T-cell (primary cell): Measurements from ENCODE around the gene JPH2. TPM values are rescaled to one million over a fixed set of nuclear protein-coding genes. Genes with fewer than 3 reads are reported as not detected.

Source experiments
- ATAC-seq, 4 experiments: fragments of 200-7000 bp in 3 of 4; fragments of 150-1000 bp in 1 of 4; cut with Tn5 transposase; replicated peaks in 1 of 4; 1 replicate in 3 of 4; 2 replicates in 1 of 4; pipeline ENCODE4 v1.10.0; 2021; ENCODE audit warnings: moderate library complexity in 3 of 4, mild to moderate bottlenecking in 2 of 4, moderate number of reproducible peaks in 1 of 4
- CTCF ChIA-PET, 2 donors: fragments of 300-600 bp; sonication (Branson Sonifier 250); formaldehyde crosslinking; loops; one replicate each; lab custom pipeline; 2022; ENCODE audit warnings: antibody characterized with exemption in 2 of 2; lab: Charles Lee
- POLR2A ChIA-PET, 2 donors: fragments of 300-600 bp; sonication (Branson Sonifier 250); formaldehyde crosslinking; loops; one replicate each; lab custom pipeline; 2022; ENCODE audit warnings: antibody characterized with exemption in 2 of 2; lab: Charles Lee
- DNase-seq, 35 experiments: peaks; one replicate each; pipeline versions ENCODE4 v3.0.0 to v3.0.0-alpha.2; 2013 to 2023
- H3K27ac ChIP-seq: one replicate; pipeline ENCODE4 v1.5.1; 2013; ENCODE audit warnings: low read length
- H3K27me3 ChIP-seq, 2 experiments: replicated peaks in 1 of 2; 1 replicate in 1 of 2; 2 replicates in 1 of 2; pipeline versions ENCODE4 v1.6.1 to v1.7.0; 2013; ENCODE audit warnings: low read length in 1 of 2, mixed read lengths in 1 of 2; ENCODE audit not compliant: control insufficient read depth in 2 of 2, insufficient read depth in 2 of 2; ENCODE audit errors: extremely low read depth in 1 of 2
- H3K36me3 ChIP-seq, 2 donors: 1 replicate in 1 of 2; 2 replicates in 1 of 2; pipeline versions ENCODE4 v1.6.1 to v1.7.0; 2013; ENCODE audit warnings: low read length in 1 of 2; ENCODE audit not compliant: control insufficient read depth in 2 of 2, insufficient read depth in 1 of 2; ENCODE audit errors: extremely low read depth in 1 of 2
- H3K4me1 ChIP-seq, 2 experiments: 1 replicate in 1 of 2; 2 replicates in 1 of 2; pipeline versions ENCODE4 v1.6.1 to v1.7.0; 2013; ENCODE audit warnings: low read length in 2 of 2, mixed read lengths in 1 of 2; ENCODE audit not compliant: insufficient read depth in 2 of 2, control insufficient read depth in 1 of 2; ENCODE audit errors: extremely low read depth in 1 of 2
- H3K4me3 ChIP-seq, 2 donors: 1 replicate in 1 of 2; 2 replicates in 1 of 2; pipeline versions ENCODE4 v1.5.1 to v1.7.0; 2013; ENCODE audit warnings: mild to moderate bottlenecking in 2 of 2, low read length in 1 of 2, moderate library complexity in 1 of 2; ENCODE audit not compliant: control insufficient read depth in 1 of 2; ENCODE audit errors: extremely low read depth in 1 of 2
- H3K9me3 ChIP-seq: 2 replicates; pipeline ENCODE4 v1.7.0; 2013
- H3K27ac Mint-ChIP-seq, 2 donors: one replicate each; pipeline ENCODE4 v1.8.0; 2020 to 2021; ENCODE audit warnings: mild to moderate bottlenecking in 2 of 2, mixed read lengths in 2 of 2
- H3K27me3 Mint-ChIP-seq, 2 donors: one replicate each; pipeline ENCODE4 v1.8.0; 2021 to 2022; ENCODE audit warnings: mixed read lengths in 2 of 2
- H3K36me3 Mint-ChIP-seq: one replicate; pipeline ENCODE4 v1.8.0; 2021; ENCODE audit warnings: mixed read lengths
- H3K4me1 Mint-ChIP-seq, 3 donors: one replicate each; pipeline ENCODE4 v1.8.0; 2020 to 2022; ENCODE audit warnings: mixed read lengths in 3 of 3, mild to moderate bottlenecking in 1 of 3
- H3K4me3 Mint-ChIP-seq, 3 donors: one replicate each; pipeline ENCODE4 v1.8.0; 2020 to 2022; ENCODE audit warnings: mild to moderate bottlenecking in 3 of 3, mixed read lengths in 3 of 3, moderate library complexity in 3 of 3
- H3K9me3 Mint-ChIP-seq, 3 donors: one replicate each; pipeline ENCODE4 v1.8.0; 2020 to 2022; ENCODE audit warnings: mixed read lengths in 3 of 3
- WGBS: methylation state at CpG from one replicate; pipeline ENCODE4 v1.1.5; 2013; ENCODE audit warnings: missing lambda C conversion rate; ENCODE audit not compliant: insufficient coverage; 5-methylcytosine and 5-hydroxymethylcytosine counted together
- total RNA-seq, 35 experiments: library from RNA in 6 of 35; stranded (reverse) in 6 of 35; fragments of 120-200 nt in 1 of 35; gene quantifications; one replicate each; pipeline versions ENCODE4 v1.2.1 to v1.2.4 and lab custom pipeline; 2013 to 2026

JPH2 gene
- total RNA-seq, 5 donors from 2014 or later (not counting 1 experiment from before 2014, with no cell fraction given) = 0.06 to 0.15 (median 0.09) TPM; not detected in 2

GRCh38 chr20:44187772-44188709 is 1.1 kb upstream of the JPH2 start:
- Mint-ChIP-seq H3K27ac (no peak overlapping the region), H3K9me3 (no peaks in the 10 kb centered on the region), H3K36me3 (no peaks in the 10 kb centered on the region), H3K4me3 (peak overlapping the region in 1 of 3 donors; percentile 39), H3K4me1 (peaks cover 9 to 18% (median 16%) of the 10 kb centered on the region in 3 donors), H3K27me3 (peaks cover 46 to 50% of the 10 kb centered on the region in 2 donors)
- H3K4me1 ChIP-seq = peaks cover 4 to 16% of the 10 kb centered on the region in 2 experiments
- POLR2A ChIA-PET = interaction anchor here in 1 of 2 donors (0.6 kb wide), 1 partner anchor 10 kb away, joined by 3 read pairs; no protein-coding TSS in a partner anchor
- peaks cover 20 to 60% of the 10 kb centered on the region in 2 experiments for H3K27me3 ChIP-seq
- 83% methylated on average over 2 of the region's 8 CpGs for WGBS
- H3K36me3 ChIP-seq = no peaks in the 10 kb centered on the region
- H3K9me3 ChIP-seq = no peaks in the 10 kb centered on the region
- no peak overlapping the region for H3K27ac ChIP-seq
- ATAC-seq = peak in 1 of 4 experiments; percentile 33
- H3K4me3 ChIP-seq = no peak overlapping the region
- CTCF ChIA-PET = interaction anchor here (0.7 to 1.2 kb wide), 2 partner anchors 71 to 72 kb away, joined by 3 read pairs; no protein-coding TSS in a partner anchor
- DNase-seq = no peak

- Mint-ChIP-seq H3K9me3 (no peaks in the 10 kb centered on the region), H3K4me1 (peaks cover 9 to 18% (median 16%) of the 10 kb centered on the region in 3 donors), H3K36me3 (no peaks in the 10 kb centered on the region), H3K4me3 (peak overlapping the region in 1 of 3 donors; percentile 39), H3K27me3 (peaks cover 58 to 59% of the 10 kb centered on the region in 2 donors), H3K27ac (no peak overlapping the region)
- 26% methylated on average over 8 of the region's 14 CpGs for WGBS
- CTCF ChIA-PET = interaction anchor here (0.6 to 1.2 kb wide), 2 partner anchors 14 to 70 kb away, joined by 3 to 8 read pairs; no protein-coding TSS in a partner anchor
- no peaks in the 10 kb centered on the region for H3K9me3 ChIP-seq
- DNase-seq (no peak), ATAC-seq (peak in 1 of 4 experiments; percentile 26)
- POLR2A ChIA-PET = no interaction called here
- no peak overlapping the region for H3K4me3 ChIP-seq
- H3K27me3 ChIP-seq = peaks cover 22 to 67% of the 10 kb centered on the region in 2 experiments
- no peaks in the 10 kb centered on the region for H3K36me3 ChIP-seq
- H3K27ac ChIP-seq = no peak overlapping the region
- peaks cover 4 to 16% of the 10 kb centered on the region in 2 experiments for H3K4me1 ChIP-seq
These were observed 324 bp downstream of the JPH2 start for GRCh38 chr20:44186674-44187053.

GRCh38 chr20:44186201-44186600 is 787 bp downstream of the JPH2 start:
- H3K4me3 ChIP-seq = no peak overlapping the region
- Mint-ChIP-seq H3K36me3 (no peaks in the 10 kb centered on the region), H3K27ac (no peak overlapping the region), H3K27me3 (peaks cover 61 to 63% of the 10 kb centered on the region in 2 donors), H3K4me1 (peaks cover 9 to 18% (median 16%) of the 10 kb centered on the region in 3 donors), H3K9me3 (no peaks in the 10 kb centered on the region), H3K4me3 (peak overlapping the region in 1 of 3 donors; percentile 39)
- H3K36me3 ChIP-seq = no peaks in the 10 kb centered on the region
- no peak overlapping the region for H3K27ac ChIP-seq
- POLR2A ChIA-PET = no interaction called here
- peaks cover 22 to 69% of the 10 kb centered on the region in 2 experiments for H3K27me3 ChIP-seq
- ATAC-seq = no peak
- no peak for DNase-seq
- CTCF ChIA-PET = interaction anchor here in 1 of 2 donors (0.6 kb wide), 1 partner anchor 13 kb away, joined by 8 read pairs; no protein-coding TSS in a partner anchor
- H3K9me3 ChIP-seq = no peaks in the 10 kb centered on the region
- peaks cover 4 to 16% of the 10 kb centered on the region in 2 experiments for H3K4me1 ChIP-seq
- WGBS = 92% methylated on average over 14 of the region's 14 CpGs

- H3K9me3 Mint-ChIP-seq = no peaks in the 10 kb centered on the region
- ChIA-PET POLR2A (no interaction called here), CTCF (no interaction called here)
- no peak for DNase-seq
- H3K9me3 ChIP-seq = no peaks in the 10 kb centered on the region
- H3K27ac ChIP-seq = no peak overlapping the region
- H3K4me3 Mint-ChIP-seq = no peak overlapping the region
- no peak overlapping the region for H3K27ac Mint-ChIP-seq
- peaks cover 4 to 16% of the 10 kb centered on the region in 2 experiments for H3K4me1 ChIP-seq
- H3K36me3 Mint-ChIP-seq = no peaks in the 10 kb centered on the region
- H3K27me3 Mint-ChIP-seq = peaks cover 65% of the 10 kb centered on the region in 2 donors
- H3K4me3 ChIP-seq = no peak overlapping the region
- no peak for ATAC-seq
- peaks cover 9 to 16% (median 13%) of the 10 kb centered on the region in 3 donors for H3K4me1 Mint-ChIP-seq
- 92% methylated on average over 4 of the region's 4 CpGs for WGBS
- no peaks in the 10 kb centered on the region for H3K36me3 ChIP-seq
- H3K27me3 ChIP-seq = peaks cover 22 to 70% of the 10 kb centered on the region in 2 experiments
These were observed 1.4 kb downstream of the JPH2 start for GRCh38 chr20:44185574-44185973.

- peaks cover 58 to 60% of the 10 kb centered on the region in 2 donors for H3K27me3 Mint-ChIP-seq
- no peak overlapping the region for H3K27ac Mint-ChIP-seq
- peaks cover 9 to 13% (median 12%) of the 10 kb centered on the region in 3 donors for H3K4me1 Mint-ChIP-seq
- POLR2A ChIA-PET = no interaction called here
- no peak overlapping the region for H3K4me3 ChIP-seq
- peaks cover 16 to 68% of the 10 kb centered on the region in 2 experiments for H3K27me3 ChIP-seq
- WGBS = 86% methylated on average over 7 of the region's 7 CpGs
- peaks cover 4 to 16% of the 10 kb centered on the region in 2 experiments for H3K4me1 ChIP-seq
- H3K27ac ChIP-seq = no peak overlapping the region
- no peaks in the 10 kb centered on the region for H3K36me3 ChIP-seq
- DNase-seq (no peak), ATAC-seq (no peak)
- CTCF ChIA-PET = no interaction called here
- no peaks in the 10 kb centered on the region for H3K36me3 Mint-ChIP-seq
- H3K9me3 ChIP-seq = no peaks in the 10 kb centered on the region
- no peaks in the 10 kb centered on the region for H3K9me3 Mint-ChIP-seq
- no peak overlapping the region for H3K4me3 Mint-ChIP-seq
These were observed 3.7 kb downstream of the JPH2 start for GRCh38 chr20:44183282-44183681.

GRCh38 chr20:44182863-44183262 is 4.1 kb downstream of the JPH2 start:
- no peaks in the 10 kb centered on the region for H3K36me3 ChIP-seq
- Mint-ChIP-seq H3K27me3 (peaks cover 56% of the 10 kb centered on the region in 2 donors), H3K9me3 (no peaks in the 10 kb centered on the region), H3K27ac (no peak overlapping the region), H3K4me3 (no peak overlapping the region), H3K4me1 (peaks cover 9 to 13% (median 11%) of the 10 kb centered on the region in 3 donors), H3K36me3 (no peaks in the 10 kb centered on the region)
- no peak overlapping the region for H3K27ac ChIP-seq
- no peak overlapping the region for H3K4me3 ChIP-seq
- DNase-seq (no peak), ATAC-seq (no peak)
- whole genome bisulfite sequencing = 80% methylated on average over 1 of the region's 3 CpGs
- H3K9me3 ChIP-seq = no peaks in the 10 kb centered on the region
- ChIA-PET CTCF (no interaction called here), POLR2A (interaction anchor here in 1 of 2 donors (0.6 kb wide), 1 partner anchor 319 kb away, joined by 3 read pairs; no protein-coding TSS in a partner anchor)
- peaks cover 14 to 64% of the 10 kb centered on the region in 2 experiments for H3K27me3 ChIP-seq
- peaks cover 4 to 15% of the 10 kb centered on the region in 2 experiments for H3K4me1 ChIP-seq
